ENCODE data around the gene AKAP7. TPM values are rescaled to one million over a fixed set of nuclear protein-coding genes. Genes with fewer than 3 reads are reported as not detected.

AKAP7 gene
- polyA plus RNA-seq, 3 donors = 2.4 to 4.9 (median 3.4) TPM

GRCh38 chr6:131277591-131277990, 142.3 kb downstream of the AKAP7 start:
- peaks cover 2 to 20% (median 4%) of the 10 kb centered on the region in 7 donors for H3K9me3 Mint-ChIP-seq
- Histone ChIP-seq H3K27ac (ENCODE audit: low read depth in 1 of 2, low read length in 2 of 2) (no peak overlapping the region), H3K79me2 (ENCODE audit: insufficient read depth, low read length) (no peaks in the 10 kb centered on the region), H3K9me3 (replicated peaks in 1 of 2; ENCODE audit: control insufficient read depth in 1 of 2, insufficient read depth in 1 of 2, low read length in 2 of 2) (peaks cover 0 to 7% of the 10 kb centered on the region in 2 donors), H3K36me3 (replicated peaks in 1 of 2; ENCODE audit: control insufficient read depth in 1 of 2, insufficient read depth in 2 of 2, low read length in 2 of 2) (no peaks in the 10 kb centered on the region), H2AFZ (ENCODE audit: insufficient read depth, low read depth, low read length, poor library complexity, severe bottlenecking) (no peak overlapping the region), H3K9ac (ENCODE audit: insufficient read depth, low read length, poor library complexity, severe bottlenecking) (no peak overlapping the region), H3K27me3 (ENCODE audit: control insufficient read depth in 2 of 2, insufficient read depth in 2 of 2, low read length in 2 of 2) (no peaks in the 10 kb centered on the region), H3K4me2 (replicated peaks; ENCODE audit: extremely low read depth, low read length, poor library complexity, severe bottlenecking) (no peak overlapping the region), H4K20me1 (ENCODE audit: insufficient read depth, low read length) (no peaks in the 10 kb centered on the region), H3K4me1 (ENCODE audit: control insufficient read depth in 1 of 2, insufficient read depth in 2 of 2, low read length in 2 of 2) (peaks cover 11% of the 10 kb centered on the region in 2 donors), H3K4me3 (replicated peaks in 1 of 3; ENCODE audit: low read depth in 2 of 3, low read length in 3 of 3) (no peak overlapping the region)
- intact Hi-C loops (cut with micrococcal nuclease) = no loop called here
- no peak overlapping the region for H3K4me3 Mint-ChIP-seq
- peaks cover 4 to 8% of the 10 kb centered on the region in 2 donors for H3K36me3 Mint-ChIP-seq
- TF ChIP-seq CTCF (IDR thresholded peaks at IDR 0.05) = no peak
- no peaks in the 10 kb centered on the region for H3K27me3 Mint-ChIP-seq (ENCODE audit: low read depth in 3 of 3)
- DNase-seq = no peak
- no CpG with 5 or more reads among the region's 1 CpG for WGBS (ENCODE audit: insufficient coverage)
- H3K4me1 Mint-ChIP-seq = peaks cover 15% of the 10 kb centered on the region
- H3K27ac Mint-ChIP-seq = no peak overlapping the region

- peaks cover 15% of the 10 kb centered on the region for H3K4me1 Mint-ChIP-seq
- Histone ChIP-seq H2AFZ (ENCODE audit: insufficient read depth, low read depth, low read length, poor library complexity, severe bottlenecking) (peak overlapping the region; percentile 55), H3K4me1 (ENCODE audit: control insufficient read depth in 1 of 2, insufficient read depth in 2 of 2, low read length in 2 of 2) (peaks cover 11% of the 10 kb centered on the region in 2 donors), H3K79me2 (ENCODE audit: insufficient read depth, low read length) (no peaks in the 10 kb centered on the region), H3K9ac (ENCODE audit: insufficient read depth, low read length, poor library complexity, severe bottlenecking) (peak overlapping the region; percentile 15), H3K9me3 (replicated peaks in 1 of 2; ENCODE audit: control insufficient read depth in 1 of 2, insufficient read depth in 1 of 2, low read length in 2 of 2) (peaks cover 0 to 7% of the 10 kb centered on the region in 2 donors), H3K36me3 (replicated peaks in 1 of 2; ENCODE audit: control insufficient read depth in 1 of 2, insufficient read depth in 2 of 2, low read length in 2 of 2) (no peaks in the 10 kb centered on the region), H3K27me3 (ENCODE audit: control insufficient read depth in 2 of 2, insufficient read depth in 2 of 2, low read length in 2 of 2) (no peaks in the 10 kb centered on the region), H3K27ac (ENCODE audit: low read depth in 1 of 2, low read length in 2 of 2) (peak overlapping the region in 1 of 2 donors; percentile 41), H3K4me3 (replicated peaks in 1 of 3; ENCODE audit: low read depth in 2 of 3, low read length in 3 of 3) (peak overlapping the region in 2 of 3 experiments; percentile 27 to 56), H3K4me2 (replicated peaks; ENCODE audit: extremely low read depth, low read length, poor library complexity, severe bottlenecking) (peak overlapping the region; percentile 62), H4K20me1 (ENCODE audit: insufficient read depth, low read length) (no peaks in the 10 kb centered on the region)
- DNase-seq = no peak
- TF ChIP-seq CTCF (IDR thresholded peaks at IDR 0.05) = no peak
- intact Hi-C loops (cut with micrococcal nuclease) = no loop called here
- H3K36me3 Mint-ChIP-seq = peaks cover 7 to 16% of the 10 kb centered on the region in 2 donors
- WGBS (ENCODE audit: insufficient coverage) = under 1% methylated on average over 10 of the region's 16 CpGs
- H3K9me3 Mint-ChIP-seq = peaks cover 2 to 8% (median 4%) of the 10 kb centered on the region in 7 donors
- H3K4me3 Mint-ChIP-seq = peak overlapping the region; percentile 70 to 88
- peak overlapping the region in 5 of 7 donors; percentile 24 to 74 (median 51) for H3K27ac Mint-ChIP-seq
- H3K27me3 Mint-ChIP-seq (ENCODE audit: low read depth in 3 of 3) = no peaks in the 10 kb centered on the region
Measured at GRCh38 chr6:131281471-131282270, 146.4 kb downstream of the AKAP7 start.

Measured in CD14-positive monocyte (primary cell).